ENCODE results near the gene PGGT1B. TPM values are rescaled to one million over a fixed set of nuclear protein-coding genes. Genes with fewer than 3 reads are reported as not detected.
A peak's percentile ranks its signal among the peaks of the same experiment; 100 is the strongest.

Gene PGGT1B
- total RNA-seq, 2 experiments from 2014 or later, result 37.7 to 38.3 TPM

GRCh38 chr5:115246361-115246991, 16.2 kb downstream of the PGGT1B start:
- ATAC-seq (peak; percentile 62), DNase-seq (no peak)
- H3K9me3 Mint-ChIP-seq, result no peaks in the 10 kb centered on the region
- intact Hi-C loops (cut with micrococcal nuclease), result loop anchor here (1.0 to 5.0 kb wide), 2 partner anchors 74 to 148 kb away; no protein-coding TSS in a partner anchor
- H3K4me3 Mint-ChIP-seq, result no peak overlapping the region
- H3K27ac Mint-ChIP-seq, result no peak overlapping the region
- ChIA-PET CTCF (interaction anchor here (0.8 to 7.6 kb wide), 4 partner anchors 18 to 150 kb away, joined by 3 to 79 read pairs (median 3); no protein-coding TSS in a partner anchor), POLR2A (no interaction called here)
- peak; percentile 82 for TF ChIP-seq CTCF (IDR thresholded peaks at IDR 0.05)
- peaks cover 8% of the 10 kb centered on the region for H3K36me3 Mint-ChIP-seq (ENCODE audit: low read depth)
- H3K27me3 Mint-ChIP-seq, result no peaks in the 10 kb centered on the region
- peaks cover 20% of the 10 kb centered on the region for H3K4me1 Mint-ChIP-seq (ENCODE audit: low read depth)

GRCh38 chr5:115243412-115243811, 19.3 kb downstream of the PGGT1B start:
- ChIA-PET CTCF (interaction anchor here (1.0 to 7.6 kb wide), 2 partner anchors 11 to 147 kb away, joined by 3 to 79 read pairs; no protein-coding TSS in a partner anchor), POLR2A (interaction anchor here (1.2 kb wide), 1 partner anchor 174 kb away, joined by 3 read pairs; no protein-coding TSS in a partner anchor)
- H3K4me1 Mint-ChIP-seq (ENCODE audit: low read depth), result peaks cover 17% of the 10 kb centered on the region
- intact Hi-C loops (cut with micrococcal nuclease), result no loop called here
- H3K36me3 Mint-ChIP-seq (ENCODE audit: low read depth), result peaks cover 12% of the 10 kb centered on the region
- no peak overlapping the region for H3K27ac Mint-ChIP-seq
- H3K4me3 Mint-ChIP-seq, result no peak overlapping the region
- peak; percentile 65 for ATAC-seq
- no peaks in the 10 kb centered on the region for H3K27me3 Mint-ChIP-seq
- DNase-seq, result no peak
- TF ChIP-seq CTCF (IDR thresholded peaks at IDR 0.05), result no peak
- H3K9me3 Mint-ChIP-seq, result no peaks in the 10 kb centered on the region

- intact Hi-C loops (cut with micrococcal nuclease), result no loop called here
- H3K4me3 Mint-ChIP-seq, result no peak overlapping the region
- ChIA-PET CTCF (interaction anchor here (1.0 to 7.6 kb wide), 3 partner anchors 9 to 145 kb away, joined by 3 to 79 read pairs (median 3); no protein-coding TSS in a partner anchor), POLR2A (interaction anchor here (1.2 kb wide), 1 partner anchor 173 kb away, joined by 3 read pairs; no protein-coding TSS in a partner anchor)
- DNase-seq, result no peak
- peaks cover 12% of the 10 kb centered on the region for H3K36me3 Mint-ChIP-seq (ENCODE audit: low read depth)
- H3K27ac Mint-ChIP-seq, result no peak overlapping the region
- ATAC-seq, result no peak
- H3K4me1 Mint-ChIP-seq (ENCODE audit: low read depth), result peaks cover 17% of the 10 kb centered on the region
- no peak for TF ChIP-seq CTCF (IDR thresholded peaks at IDR 0.05)
- no peaks in the 10 kb centered on the region for H3K27me3 Mint-ChIP-seq
- H3K9me3 Mint-ChIP-seq, result no peaks in the 10 kb centered on the region
These were observed 20.6 kb downstream of the PGGT1B start for GRCh38 chr5:115241881-115242642.

GRCh38 chr5:115237066-115237465, 25.6 kb downstream of the PGGT1B start:
- Mint-ChIP-seq H3K27me3 (no peaks in the 10 kb centered on the region), H3K36me3 (ENCODE audit: low read depth) (peaks cover 22% of the 10 kb centered on the region), H3K4me1 (ENCODE audit: low read depth) (peaks cover 2% of the 10 kb centered on the region), H3K9me3 (no peaks in the 10 kb centered on the region), H3K27ac (no peak overlapping the region), H3K4me3 (no peak overlapping the region)
- ChIA-PET CTCF (no interaction called here), POLR2A (no interaction called here)
- TF ChIP-seq CTCF (IDR thresholded peaks at IDR 0.05), result no peak
- intact Hi-C loops (cut with micrococcal nuclease), result no loop called here
- DNase-seq, result no peak
- ATAC-seq, result no peak

- POLR2A ChIA-PET, result no interaction called here
- intact Hi-C loops (cut with micrococcal nuclease), result no loop called here
- H3K9me3 Mint-ChIP-seq, result no peaks in the 10 kb centered on the region
- no peak overlapping the region for H3K27ac Mint-ChIP-seq
- no peak overlapping the region for H3K4me3 Mint-ChIP-seq
- no peaks in the 10 kb centered on the region for H3K4me1 Mint-ChIP-seq (ENCODE audit: low read depth)
- TF ChIP-seq CTCF (IDR thresholded peaks at IDR 0.05), result no peak
- H3K36me3 Mint-ChIP-seq (ENCODE audit: low read depth), result peaks cover 24% of the 10 kb centered on the region
- DNase-seq, result no peak
- CTCF ChIA-PET, result no interaction called here
- ATAC-seq, result no peak
- H3K27me3 Mint-ChIP-seq, result no peaks in the 10 kb centered on the region
These were observed 26.1 kb downstream of the PGGT1B start for GRCh38 chr5:115236599-115236998.

Data from activated CD8-positive, alpha-beta T cell treated with anti-CD3 and anti-CD28 coated beads for 36 hours (primary cell).